Heart right ventricle (tissue), 16 donors: ENCODE data around the gene ATP6V1D. TPM values are rescaled to one million over a fixed set of nuclear protein-coding genes. Genes with fewer than 3 reads are reported as not detected.
"Not testable (repeated sequence)": the region's sequence is repeated elsewhere in the genome, so short reads cannot be mapped to it uniquely, and the experiment has no call there.

Source experiments
- ATAC-seq, 8 donors: fragments of 200-7000 bp; cut with Tn5 transposase; one replicate each; pipeline ENCODE4 v1.9.1; 2020; ENCODE audit warnings: mild to moderate bottlenecking in 8 of 8, moderate library complexity in 8 of 8, moderate number of reproducible peaks in 1 of 8
- DNase-seq, 2 donors: peaks; one replicate each; pipeline ENCODE4 v3.0.0-alpha.2; 2020
- H3K27ac ChIP-seq, 10 donors: fragments of 200-600 bp; sonication (generic) in 2 of 10; one replicate each; pipeline versions ENCODE4 v1.5.0 to v1.8.0; 2020 to 2022; ENCODE audit warnings: mild to moderate bottlenecking in 3 of 10
- H3K27me3 ChIP-seq, 7 donors: fragments of 200-600 bp; one replicate each; pipeline ENCODE4 v1.8.0; 2021 to 2022; ENCODE audit warnings: mild to moderate bottlenecking in 2 of 7
- H3K36me3 ChIP-seq, 9 donors: fragments of 200-600 bp; sonication (generic) in 1 of 9; one replicate each; pipeline versions ENCODE4 v1.5.0 to v1.8.0; 2020 to 2022; ENCODE audit warnings: mild to moderate bottlenecking in 2 of 9
- H3K4me1 ChIP-seq, 9 donors: fragments of 200-600 bp; sonication (generic) in 1 of 9; one replicate each; pipeline versions ENCODE4 v1.5.0 to v1.8.0; 2020 to 2022; ENCODE audit warnings: mild to moderate bottlenecking in 4 of 9
- H3K4me3 ChIP-seq, 10 donors: fragments of 200-600 bp; sonication (generic) in 2 of 10; one replicate each; pipeline versions ENCODE4 v1.5.0 to v1.8.0; 2020 to 2022; ENCODE audit warnings: mild to moderate bottlenecking in 7 of 10, moderate library complexity in 2 of 10
- H3K9me3 ChIP-seq, 11 donors: fragments of 200-600 bp in 10 of 11; sonication (generic) in 2 of 11; one replicate each; pipeline versions ENCODE4 v1.5.0 to v1.8.0; 2013 to 2022; ENCODE audit warnings: mild to moderate bottlenecking in 2 of 11, control low read depth in 1 of 11, moderate library complexity in 1 of 11
- WGBS, 2 donors: extraction: QIAGEN DNeasy Blood & Tissue Kit; methylation state at CpG; one replicate each; pipeline ENCODE4 v1.1.7; 2013; ENCODE audit warnings: inconsistent platforms in 1 of 2; 5-methylcytosine and 5-hydroxymethylcytosine counted together
- intact Hi-C, 10 donors: fragments of 100-400 bp; cut with DNase I; formaldehyde crosslinking; loops; one replicate each; pipeline versions ENCODE4 v1.11.1 to v1.14.2; 2022
- polyA plus RNA-seq, 2 donors: library from polyadenylated mRNA; stranded (reverse); fragments of 200-250 nt; gene quantifications; one replicate each; pipeline ENCODE4 v1.2.3, GENCODE V29; 2013
- total RNA-seq, 10 donors: library from RNA; stranded (reverse); fragmentation: NEBNext Ultra II Directional in 3 of 10; extraction: Animal tissue kit (Norgen Biotek cat#: 25700) in 3 of 10; gene quantifications; one replicate each; pipeline versions ENCODE4 v1.2.1 to v1.2.4, GENCODE V29; 2021 to 2023
- TF ChIP-seq, protein P1 (sequence below), 9 donors: fragments of 200-600 bp; sonication (generic) in 2 of 9; IDR thresholded peaks; one replicate each; pipeline versions ENCODE4 v1.5.0 to v1.8.0; 2021 to 2022; ENCODE audit warnings: antibody characterized with exemption in 9 of 9, mild to moderate bottlenecking in 5 of 9, moderate library complexity in 1 of 9
- donor health status: Arrhythmogenic right ventricular cardiomyopathy.
- donor health status: ischemic (EF 13 %, LVEDD 7.1; RV severe dilation, severe dysfunction).
- donor health status: healthy with polysubstance abuse.
- donor health status: DM: no; HTN: yes; CAD: no.
- donor health status: DM: no; HTN: no; CAD: no.
- donor health status: ischemic (EF 25% LVEDD 6.9; RV normal size, moderate dysfunction).
- donor health status: ischemic (EF 25% LVEDD 5.7; RV mildly dilated, moderate dysfunction).
- donor health status: healthy.
- donor health status: DM: yes; HTN: yes; CAD: no.
- donor health status: Ischemic cardiomyopathy.
- donor health status: ischemic (EF 35%, LVEDD 5.7; RV mildly dilated, moderate dysfunction).
- donor health status: nonischemic (EF 11% LVEDD 7.7; RV severe dilation, severe dysfunction).
- donor health status: DM: yes; HTN: yes; CAD: no.
- donor health status: PGD.
- donor health status: ischemic (EF 29% LVEDD 5.4; RV normal size, mild dysfunction).
- donor health status: nonischemic (EF 23%, LVEDD 6.1; RV moderate dilation, normal function).

ATP6V1D gene
- total and polyA plus RNA-seq, 12 donors: 64.3 to 193 (median 167) TPM

DNA sequence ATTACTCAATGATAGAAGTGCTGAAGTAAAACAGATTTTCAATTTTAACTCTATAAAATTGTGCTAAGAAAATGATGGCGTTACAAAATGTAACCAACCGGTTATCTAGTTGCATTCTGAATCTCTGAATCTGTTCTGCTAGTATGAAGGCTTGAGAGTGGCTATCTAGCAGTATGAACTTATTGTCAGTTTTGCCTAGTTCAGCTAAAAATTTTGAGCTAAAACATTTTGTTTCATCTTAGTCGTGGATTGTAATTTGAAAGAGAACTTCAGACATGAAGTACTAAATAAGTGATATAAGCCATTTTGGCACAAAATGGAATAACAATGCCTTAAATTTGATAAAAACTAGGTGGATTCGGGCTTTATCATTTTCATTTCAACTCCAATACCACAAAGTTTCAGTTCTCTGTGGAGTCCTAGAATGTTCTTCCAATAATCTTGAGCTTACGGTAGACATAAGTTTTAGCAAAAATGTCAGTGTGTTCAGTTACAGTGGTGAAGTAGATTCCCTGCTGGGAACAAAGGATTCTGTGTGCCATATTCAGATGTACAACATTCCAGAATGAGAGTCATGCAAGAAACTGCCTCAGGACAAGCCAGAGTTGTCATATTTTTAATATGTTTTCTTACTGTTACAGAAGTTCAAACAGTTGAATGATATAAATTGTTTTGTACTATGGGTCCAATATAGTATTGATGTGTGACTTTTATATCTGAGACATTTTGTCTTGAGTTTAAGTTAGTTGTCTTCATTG is 28.1 kb downstream of the ATP6V1D start:
- Histone ChIP-seq H3K9me3 (no peaks in the 10 kb centered on the region), H3K27ac (no peak overlapping the region), H3K36me3 (peaks cover 0 to 90% (median 29%) of the 10 kb centered on the region in 9 donors), H3K4me3 (no peak overlapping the region), H3K4me1 (no peaks in the 10 kb centered on the region), H3K27me3 (no peaks in the 10 kb centered on the region)
- DNase-seq (no peak), ATAC-seq (no peak)
- TF ChIP-seq, protein P1, sequence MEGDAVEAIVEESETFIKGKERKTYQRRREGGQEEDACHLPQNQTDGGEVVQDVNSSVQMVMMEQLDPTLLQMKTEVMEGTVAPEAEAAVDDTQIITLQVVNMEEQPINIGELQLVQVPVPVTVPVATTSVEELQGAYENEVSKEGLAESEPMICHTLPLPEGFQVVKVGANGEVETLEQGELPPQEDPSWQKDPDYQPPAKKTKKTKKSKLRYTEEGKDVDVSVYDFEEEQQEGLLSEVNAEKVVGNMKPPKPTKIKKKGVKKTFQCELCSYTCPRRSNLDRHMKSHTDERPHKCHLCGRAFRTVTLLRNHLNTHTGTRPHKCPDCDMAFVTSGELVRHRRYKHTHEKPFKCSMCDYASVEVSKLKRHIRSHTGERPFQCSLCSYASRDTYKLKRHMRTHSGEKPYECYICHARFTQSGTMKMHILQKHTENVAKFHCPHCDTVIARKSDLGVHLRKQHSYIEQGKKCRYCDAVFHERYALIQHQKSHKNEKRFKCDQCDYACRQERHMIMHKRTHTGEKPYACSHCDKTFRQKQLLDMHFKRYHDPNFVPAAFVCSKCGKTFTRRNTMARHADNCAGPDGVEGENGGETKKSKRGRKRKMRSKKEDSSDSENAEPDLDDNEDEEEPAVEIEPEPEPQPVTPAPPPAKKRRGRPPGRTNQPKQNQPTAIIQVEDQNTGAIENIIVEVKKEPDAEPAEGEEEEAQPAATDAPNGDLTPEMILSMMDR (IDR thresholded peaks at IDR 0.05): no peak
- intact Hi-C loops: no loop called here
- 94 to 96% methylated on average over 5 of the region's 5 CpGs for WGBS, 2 donors

DNA sequence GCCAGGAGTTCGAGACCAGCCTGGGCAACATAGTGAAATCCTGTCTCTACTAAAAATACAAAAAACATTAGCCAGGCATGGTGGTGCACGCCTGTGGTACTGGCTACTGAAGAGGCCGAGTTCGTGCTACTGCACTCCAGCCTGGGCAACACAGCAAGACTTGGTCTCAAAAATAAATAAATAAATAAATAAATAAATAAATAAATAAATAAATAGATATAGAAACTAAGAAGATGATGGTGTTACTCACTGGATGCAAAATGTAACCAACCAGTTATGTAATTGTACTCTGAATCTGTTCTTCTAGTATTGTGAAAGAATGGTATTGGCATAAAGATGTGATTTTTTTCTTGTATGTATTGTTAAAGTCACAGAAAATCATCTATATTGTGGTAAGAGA is 29.9 kb downstream of the ATP6V1D start:
- DNase-seq, H3K9me3 ChIP-seq, ATAC-seq, H3K27me3 ChIP-seq, intact Hi-C loops, H3K4me3 ChIP-seq, H3K27ac ChIP-seq, H3K4me1 ChIP-seq: not testable (repeated sequence)
- 96 to 98% methylated on average over 4 of the region's 4 CpGs for WGBS, 2 donors
- peaks cover 0 to 90% (median 31%) of the 10 kb centered on the region in 9 donors for H3K36me3 ChIP-seq

DNA sequence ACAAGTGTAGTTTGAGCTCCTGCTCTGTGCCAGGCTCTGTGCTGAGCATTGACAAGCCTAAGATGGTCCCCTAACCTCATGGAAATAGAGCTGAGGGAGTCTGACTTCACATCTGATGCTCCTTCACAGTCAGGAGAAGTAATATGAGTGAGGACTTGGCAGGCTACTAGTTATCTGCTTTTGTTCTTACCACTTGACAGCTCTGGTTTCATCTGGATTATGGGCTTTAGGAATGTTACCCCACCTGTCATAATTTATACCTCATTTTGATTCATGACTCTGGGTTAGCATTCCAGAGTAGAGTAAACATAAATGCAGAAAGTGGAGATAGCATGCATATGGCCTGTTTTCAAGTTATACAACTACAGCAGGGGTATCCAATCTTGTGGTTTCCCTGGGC is 40.5 kb downstream of the ATP6V1D start:
- Histone ChIP-seq H3K4me3 (no peak overlapping the region), H3K4me1 (no peaks in the 10 kb centered on the region), H3K27ac (no peak overlapping the region), H3K9me3 (no peaks in the 10 kb centered on the region), H3K36me3 (peaks cover 0 to 100% (median 24%) of the 10 kb centered on the region in 9 donors), H3K27me3 (no peaks in the 10 kb centered on the region)
- TF ChIP-seq, protein P1 (IDR thresholded peaks at IDR 0.05): no peak
- intact Hi-C loops: no loop called here
- DNase-seq (no peak), ATAC-seq (no peak)

DNA sequence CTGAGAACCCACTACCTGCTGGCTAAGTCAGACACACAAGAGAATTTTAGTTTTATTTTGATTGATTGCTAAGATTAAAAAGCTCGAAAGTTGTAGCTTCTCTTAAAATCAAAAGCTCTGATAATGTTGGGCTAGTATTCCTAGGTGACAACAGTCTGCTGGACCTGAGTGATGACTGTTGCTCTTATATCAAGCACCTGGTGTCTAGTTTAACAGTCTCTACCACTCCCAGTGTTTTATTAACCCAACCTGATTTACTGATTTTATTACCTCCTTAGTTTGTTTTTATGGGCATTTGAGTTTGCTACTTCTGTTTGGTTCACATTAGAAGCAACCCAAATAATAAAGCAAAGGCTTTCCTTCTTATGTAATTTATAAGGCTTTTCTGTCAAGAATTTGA is 41.8 kb downstream of the ATP6V1D start:
- Histone ChIP-seq H3K27ac (no peak overlapping the region), H3K4me1 (no peaks in the 10 kb centered on the region), H3K4me3 (no peak overlapping the region), H3K9me3 (no peaks in the 10 kb centered on the region), H3K36me3 (peaks cover 0 to 100% (median 29%) of the 10 kb centered on the region in 9 donors), H3K27me3 (no peaks in the 10 kb centered on the region)
- intact Hi-C loops: no loop called here
- TF ChIP-seq, protein P1 (IDR thresholded peaks at IDR 0.05): no peak
- 78 to 85% methylated on average over 1 of the region's 1 CpG for WGBS, 2 donors
- ATAC-seq: no peak
- DNase-seq: no peak

DNA sequence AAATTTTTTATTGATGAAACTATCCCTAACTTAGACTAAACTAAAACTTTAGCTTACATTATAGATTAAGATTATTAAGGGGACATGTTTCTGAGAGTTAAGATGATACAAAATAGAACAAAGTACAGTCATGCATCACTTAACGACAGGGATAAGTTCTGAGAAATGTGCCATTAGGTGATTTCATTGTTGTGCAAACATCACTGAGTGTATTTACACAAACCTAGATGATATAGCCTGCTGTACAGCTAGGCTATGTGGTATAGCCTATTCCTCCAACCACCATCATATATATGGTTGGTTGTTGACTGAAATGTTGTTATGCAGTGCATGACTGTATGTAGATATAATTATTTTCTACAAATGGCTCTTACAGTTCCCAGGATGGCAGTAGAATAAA is 46.5 kb downstream of the ATP6V1D start:
- Histone ChIP-seq H3K4me1 (no peaks in the 10 kb centered on the region), H3K9me3 (no peaks in the 10 kb centered on the region), H3K27ac (no peak overlapping the region), H3K36me3 (peaks cover 0 to 70% (median 18%) of the 10 kb centered on the region in 9 donors), H3K4me3 (no peak overlapping the region), H3K27me3 (no peaks in the 10 kb centered on the region)
- no peak for DNase-seq
- WGBS, 2 donors: 89 to 90% methylated on average over 1 of the region's 1 CpG
- TF ChIP-seq, protein P1 (IDR thresholded peaks at IDR 0.05): no peak
- ATAC-seq: no peak
- intact Hi-C loops: no loop called here
